Activated CD4-positive, CD25-positive, alpha-beta regulatory T cell (primary cell): ENCODE results near the gene BABAM1.

ENCODE experiments used
- DNase-seq, 4 experiments: peaks; one replicate each; lab custom pipeline; 2025; lab: John Stamatoyannopoulos, UW

Gene BABAM1

GRCh38 chr19:17266975-17267788, at the start of gene BABAM1:
Gene BABAM1 (plus strand): TSS chr19:17267443. CDS start chr19:17268807, 1,364 bp downstream.
- DNase-seq: peak; percentile 79 to 88 (median 86)

- no peak for DNase-seq
These were observed 48.0 kb upstream of the BABAM1 start for GRCh38 chr19:17219286-17219685.

- no peak for DNase-seq
These were observed 47.0 kb upstream of the BABAM1 start for GRCh38 chr19:17220207-17220758.

GRCh38 chr19:17225053-17225452, 42.2 kb upstream of the BABAM1 start:
- no peak for DNase-seq

GRCh38 chr19:17226002-17226933, 41.0 kb upstream of the BABAM1 start, which contains the start of gene OCEL1:
Gene OCEL1 (plus strand): TSS chr19:17226226. CDS start chr19:17226248, 22 bp downstream.
- DNase-seq: peak; percentile 82 to 95 (median 92)

- no peak for DNase-seq
These were observed 39.4 kb upstream of the BABAM1 start for GRCh38 chr19:17227798-17228367.

- no peak for DNase-seq
These were observed 37.4 kb upstream of the BABAM1 start for GRCh38 chr19:17229890-17230289.

- no peak for DNase-seq
These were observed 35.0 kb upstream of the BABAM1 start for GRCh38 chr19:17232258-17232657.

GRCh38 chr19:17234911-17235299, 32.3 kb upstream of the BABAM1 start:
- peak in 2 of 4 experiments; percentile 16 to 19 for DNase-seq

- DNase-seq: peak; percentile 23 to 60 (median 47)
These were observed 31.8 kb upstream of the BABAM1 start for GRCh38 chr19:17235300-17235970.

GRCh38 chr19:17235971-17236777, 31.1 kb upstream of the BABAM1 start:
- DNase-seq: no peak

GRCh38 chr19:17236811-17237543, 30.3 kb upstream of the BABAM1 start:
- DNase-seq: no peak

GRCh38 chr19:17237747-17238706, 29.2 kb upstream of the BABAM1 start:
- DNase-seq: no peak

- no peak for DNase-seq
These were observed 27.0 kb upstream of the BABAM1 start for GRCh38 chr19:17240062-17240752.

GRCh38 chr19:17240826-17241399, 26.3 kb upstream of the BABAM1 start:
- DNase-seq: no peak

GRCh38 chr19:17242431-17243208, 24.6 kb upstream of the BABAM1 start:
- DNase-seq: no peak
